HG03439 (cell line): ENCODE results near the gene PTP4A2.

Experiments
- ATAC-seq: cut with Tn5 transposase; IDR thresholded peaks from one replicate; pipeline ENCODE4 v1.9.1; 2021; ENCODE audit warnings: mild to moderate bottlenecking, moderate library complexity; ENCODE audit not compliant: unreplicated experiment

Gene PTP4A2

DNA sequence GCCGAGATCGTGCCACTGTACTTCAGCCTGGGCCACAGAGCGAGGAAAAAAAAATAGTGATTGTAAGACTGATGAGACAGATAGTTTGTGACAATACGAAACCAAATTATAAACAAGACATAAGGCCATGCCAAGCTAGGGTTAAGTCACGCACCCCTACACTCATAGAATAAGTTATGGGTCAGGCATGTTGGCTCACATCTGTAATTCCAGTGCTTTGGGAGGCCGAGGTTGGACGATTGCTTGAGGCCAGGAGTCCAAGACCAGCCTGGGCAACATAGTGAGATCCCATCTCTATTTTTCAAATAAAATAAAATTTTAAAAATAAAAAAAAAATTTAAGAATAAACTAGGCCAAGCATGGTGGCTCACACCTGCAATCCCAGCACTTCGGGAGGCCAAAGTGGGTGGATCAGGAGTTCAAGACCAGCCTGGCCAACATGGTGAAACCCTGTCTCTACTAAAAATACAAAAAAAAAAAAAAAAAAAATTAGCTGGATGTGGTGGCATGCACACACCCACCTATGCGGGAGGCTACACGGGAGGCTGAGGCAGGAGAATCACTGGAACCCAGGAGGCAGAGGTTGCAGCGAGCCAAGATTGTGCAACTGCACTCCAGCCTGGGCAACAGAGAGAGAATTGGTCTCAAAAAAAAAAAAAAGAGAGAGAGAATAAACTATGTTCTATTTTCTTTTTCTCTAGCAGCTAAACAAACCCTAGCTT is 72.3 kb downstream of the PTP4A2 start:
- ATAC-seq: peak; percentile 16

DNA sequence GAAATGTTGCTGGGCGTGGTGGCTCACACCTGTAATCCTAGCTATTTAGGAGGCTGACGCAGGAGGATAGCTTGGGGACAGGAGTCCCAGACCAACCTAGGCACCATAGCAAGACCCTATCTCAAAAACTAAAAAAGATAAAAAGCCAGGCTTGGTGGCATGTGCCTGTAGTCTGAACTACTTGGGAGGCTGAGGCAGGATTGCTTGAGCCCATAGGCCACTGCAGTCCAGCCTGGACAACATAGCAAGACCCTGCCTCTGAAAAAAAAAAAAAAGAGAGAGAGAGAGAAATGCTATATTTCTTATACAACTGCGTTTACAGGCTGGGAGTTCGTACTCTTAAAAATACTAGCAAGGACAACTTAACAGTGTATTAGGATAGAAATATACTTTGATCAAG is 76.1 kb downstream of the PTP4A2 start:
- ATAC-seq: no peak

DNA sequence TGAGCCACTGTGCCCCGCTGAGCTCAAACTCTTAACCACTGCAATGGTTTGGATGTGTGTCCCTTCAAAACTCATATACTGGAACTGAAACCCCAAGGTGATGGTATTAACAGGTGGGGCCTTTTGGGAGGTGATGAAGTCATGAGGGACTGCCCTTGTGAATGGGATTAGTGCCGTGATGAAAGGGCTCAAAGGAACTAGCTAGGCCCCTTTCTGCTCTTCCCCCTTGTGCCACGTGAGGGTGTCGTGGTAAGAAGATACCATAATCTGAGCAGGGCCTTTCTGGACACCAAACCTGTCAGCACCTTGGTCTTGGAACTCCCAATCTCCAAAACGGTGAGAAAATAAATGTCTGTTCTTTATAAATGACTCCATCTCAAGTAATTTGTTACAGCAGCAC is 76.8 kb downstream of the PTP4A2 start:
- no peak for ATAC-seq

DNA sequence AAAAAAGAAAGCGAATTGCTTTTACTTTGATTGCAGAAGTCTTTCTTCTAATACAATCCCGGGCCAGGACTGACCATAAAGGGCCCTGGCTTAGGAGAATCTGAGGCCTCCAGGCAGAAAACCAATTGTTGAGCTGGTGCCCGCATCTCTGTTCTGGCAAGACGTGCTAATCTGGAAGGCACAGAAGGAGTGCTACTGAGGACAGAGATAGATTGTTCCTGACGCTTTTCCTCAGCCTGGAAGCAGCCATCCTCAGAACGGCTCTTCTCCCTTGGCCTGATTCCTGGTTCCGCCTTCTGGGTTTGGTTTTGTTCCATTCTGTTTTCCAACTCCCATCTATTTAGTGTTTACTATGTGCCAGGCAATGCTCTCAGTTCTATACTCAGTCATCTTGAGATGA is 77.6 kb downstream of the PTP4A2 start:
- ATAC-seq: no peak

DNA sequence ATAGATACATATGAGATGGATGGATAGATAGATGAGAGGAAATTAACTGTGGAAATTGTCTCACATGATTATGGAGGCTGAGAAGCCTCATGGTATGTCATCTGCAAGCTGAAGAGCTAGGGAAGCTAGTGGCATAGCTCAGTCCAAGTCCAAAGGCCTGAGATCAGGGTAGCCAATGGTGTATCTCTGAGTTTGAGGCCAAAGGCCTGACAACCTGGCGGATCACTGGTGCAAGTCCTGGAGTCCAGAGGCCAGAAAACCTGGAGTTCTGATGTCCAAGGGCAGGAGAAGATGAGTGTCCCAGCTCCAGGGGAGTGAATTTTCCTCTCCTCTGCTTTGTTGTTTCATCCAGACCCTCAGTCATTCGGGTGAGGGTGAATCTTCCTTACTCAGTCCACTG is 78.4 kb downstream of the PTP4A2 start:
- no peak for ATAC-seq

DNA sequence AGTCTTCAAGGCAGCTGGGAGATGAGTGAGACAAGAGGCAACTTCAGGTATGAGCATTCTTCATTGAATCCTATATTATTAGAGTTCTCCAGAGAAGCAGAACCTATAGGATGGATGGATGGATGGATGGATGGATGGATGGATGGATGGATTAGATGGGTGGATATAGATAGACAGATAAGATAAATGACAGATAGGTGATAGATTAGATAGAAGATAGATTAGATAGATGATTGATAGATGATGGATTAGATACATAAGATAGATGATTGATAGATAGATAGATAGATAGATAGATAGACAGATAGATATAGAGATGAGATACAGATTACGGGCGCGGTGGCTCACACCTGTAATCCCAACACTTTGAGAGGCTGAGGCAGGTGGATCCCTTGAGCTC is 79.1 kb downstream of the PTP4A2 start:
- no peak for ATAC-seq

DNA sequence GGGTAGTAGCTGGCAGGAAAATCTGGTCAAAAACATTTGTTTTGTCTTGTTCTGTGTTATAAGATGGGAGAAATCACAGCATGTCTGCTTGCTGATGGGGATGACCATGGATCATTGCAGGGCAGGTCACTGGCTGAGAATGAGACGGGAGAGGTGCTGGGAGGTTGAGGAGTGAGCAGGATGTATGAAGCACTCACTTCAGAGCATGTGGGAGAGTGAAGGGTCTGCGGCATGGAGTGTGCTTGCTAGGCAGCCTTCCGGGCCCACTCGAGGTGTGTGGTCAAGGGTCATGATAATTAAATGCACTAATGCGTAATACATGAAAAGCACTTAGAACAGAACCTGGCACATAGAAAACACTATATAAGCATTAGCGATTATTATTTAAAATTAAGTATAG is 80.3 kb downstream of the PTP4A2 start:
- no peak for ATAC-seq
